Measurements from ENCODE around the gene SURF6. TPM values are rescaled to one million over a fixed set of nuclear protein-coding genes. Genes with fewer than 3 reads are reported as not detected.

SURF6 gene
- total RNA-seq, 2 experiments from 2014 or later, result 16.9 to 18.2 TPM

GRCh38 chr9:133375724-133376654 lies 40.0 kb upstream of the SURF6 start, which contains the start of the genes STKLD1 and SURF4:
Gene STKLD1, plus strand, starts transcription at chr9:133376366. Its CDS starts 108 bp downstream, at chr9:133376474.
Gene SURF4, minus strand, starts transcription at chr9:133376060. Its CDS starts 91 bp downstream, at chr9:133375969.
- no peaks in the 10 kb centered on the region for H3K27me3 Mint-ChIP-seq
- intact Hi-C loops (cut with micrococcal nuclease), result loop anchor here (1.0 to 10.0 kb wide), 3 partner anchors 28 to 1019 kb away; partner anchors contain the start of genes MED22, RPL7A and SURF6
- H3K36me3 Mint-ChIP-seq, result peaks cover 34% of the 10 kb centered on the region
- peak within 1 kb of the TSS; percentile 97 for H3K4me3 Mint-ChIP-seq
- H3K27ac Mint-ChIP-seq, result peak within 1 kb of the TSS; percentile 96
- ChIA-PET CTCF (interaction anchor here (0.6 to 6.5 kb wide), 6 partner anchors 14 to 34 kb away, joined by 3 to 76 read pairs (median 3); partner anchors contain the start of genes MED22 and RPL7A), POLR2A (interaction anchor here (0.8 to 14.2 kb wide), 8 partner anchors 11 to 102 kb away, joined by 3 to 381 read pairs (median 4); partner anchors contain the start of genes MED22, RPL7A, SLC2A6 and SURF1)
- peak; percentile 97 for DNase-seq
- H3K9me3 Mint-ChIP-seq, result no peaks in the 10 kb centered on the region
- peaks cover 35% of the 10 kb centered on the region for H3K4me1 Mint-ChIP-seq (ENCODE audit: low read depth)

GRCh38 chr9:133375116-133375723 lies 39.2 kb upstream of the SURF6 start:
- peak overlapping the region; percentile 96 for H3K27ac Mint-ChIP-seq
- no peaks in the 10 kb centered on the region for H3K27me3 Mint-ChIP-seq
- no peaks in the 10 kb centered on the region for H3K9me3 Mint-ChIP-seq
- peak; percentile 42 for DNase-seq
- intact Hi-C loops (cut with micrococcal nuclease), result loop anchor here (10.0 kb wide), 1 partner anchor 1020 kb away; no protein-coding TSS in a partner anchor
- POLR2A ChIA-PET, result interaction anchor here (0.9 to 14.2 kb wide), 5 partner anchors 11 to 104 kb away, joined by 3 to 381 read pairs (median 3); partner anchors contain the start of genes MED22, RPL7A, SURF1 and SURF2
- H3K36me3 Mint-ChIP-seq, result peaks cover 42% of the 10 kb centered on the region
- CTCF ChIA-PET, result interaction anchor here (0.6 to 6.5 kb wide), 4 partner anchors 19 to 34 kb away, joined by 3 to 76 read pairs (median 3); partner anchors contain the start of genes MED22 and RPL7A
- H3K4me3 Mint-ChIP-seq, result peak overlapping the region; percentile 97
- H3K4me1 Mint-ChIP-seq (ENCODE audit: low read depth), result peaks cover 43% of the 10 kb centered on the region

GRCh38 chr9:133374612-133375115 lies 38.7 kb upstream of the SURF6 start:
- intact Hi-C loops (cut with micrococcal nuclease), result loop anchor here (5.0 to 10.0 kb wide), 2 partner anchors 227 to 1020 kb away; no protein-coding TSS in a partner anchor
- Mint-ChIP-seq H3K4me3 (peak overlapping the region; percentile 97), H3K27ac (peak overlapping the region; percentile 96), H3K27me3 (no peaks in the 10 kb centered on the region), H3K36me3 (peaks cover 48% of the 10 kb centered on the region), H3K9me3 (no peaks in the 10 kb centered on the region), H3K4me1 (ENCODE audit: low read depth) (peaks cover 48% of the 10 kb centered on the region)
- POLR2A ChIA-PET, result interaction anchor here (0.6 to 14.2 kb wide), 7 partner anchors 10 to 343 kb away, joined by 3 to 381 read pairs (median 5); partner anchors contain the start of genes MED22, REXO4, RPL7A and SURF1
- DNase-seq, result peak; percentile 47
- CTCF ChIA-PET, result interaction anchor here (0.7 to 6.5 kb wide), 3 partner anchors 25 to 33 kb away, joined by 3 to 76 read pairs (median 3); partner anchors contain the start of genes MED22 and RPL7A

- Mint-ChIP-seq H3K4me1 (ENCODE audit: low read depth) (peaks cover 65% of the 10 kb centered on the region), H3K36me3 (peaks cover 69% of the 10 kb centered on the region), H3K27ac (peak overlapping the region; percentile 96), H3K9me3 (no peaks in the 10 kb centered on the region), H3K4me3 (peak overlapping the region; percentile 77), H3K27me3 (no peaks in the 10 kb centered on the region)
- intact Hi-C loops (cut with micrococcal nuclease), result loop anchor here (5.0 to 10.0 kb wide), 2 partner anchors 225 to 1023 kb away; no protein-coding TSS in a partner anchor
- DNase-seq, result peak; percentile 31
- POLR2A ChIA-PET, result interaction anchor here (0.7 to 14.2 kb wide), 6 partner anchors 7 to 1022 kb away, joined by 3 to 381 read pairs (median 8); partner anchors contain the start of genes MED22, REXO4, RPL7A and SURF1
- CTCF ChIA-PET, result interaction anchor here (1.0 to 6.5 kb wide), 9 partner anchors 15 to 114 kb away, joined by 3 to 76 read pairs (median 4); partner anchors contain the start of genes MED22, RPL7A, SURF1 and SURF2
Observed at GRCh38 chr9:133372144-133372543, 36.2 kb upstream of the SURF6 start.

GRCh38 chr9:133371261-133371711 lies 35.3 kb upstream of the SURF6 start:
- Mint-ChIP-seq H3K9me3 (no peaks in the 10 kb centered on the region), H3K4me1 (ENCODE audit: low read depth) (peaks cover 68% of the 10 kb centered on the region), H3K27me3 (no peaks in the 10 kb centered on the region), H3K27ac (peak overlapping the region; percentile 96), H3K4me3 (peak overlapping the region; percentile 77), H3K36me3 (peaks cover 77% of the 10 kb centered on the region)
- peak; percentile 94 for DNase-seq
- ChIA-PET CTCF (interaction anchor here (0.8 to 6.5 kb wide), 9 partner anchors 9 to 50 kb away, joined by 4 to 76 read pairs (median 5); partner anchors contain the start of genes MED22, RPL7A, SURF1 and SURF2), POLR2A (interaction anchor here (0.8 to 14.2 kb wide), 7 partner anchors 17 to 341 kb away, joined by 3 to 381 read pairs (median 3); partner anchors contain the start of genes GTF3C5, MED22, REXO4 and RPL7A)
- intact Hi-C loops (cut with micrococcal nuclease), result loop anchor here (1.0 to 10.0 kb wide), 8 partner anchors 15 to 1024 kb away; partner anchors contain the start of genes CACFD1, MED22, REXO4 and RPL7A

GRCh38 chr9:133370685-133371084 lies 34.7 kb upstream of the SURF6 start:
- Mint-ChIP-seq H3K36me3 (peaks cover 82% of the 10 kb centered on the region), H3K4me1 (ENCODE audit: low read depth) (peaks cover 74% of the 10 kb centered on the region), H3K9me3 (no peaks in the 10 kb centered on the region), H3K4me3 (peak overlapping the region; percentile 77), H3K27ac (peak overlapping the region; percentile 96), H3K27me3 (no peaks in the 10 kb centered on the region)
- intact Hi-C loops (cut with micrococcal nuclease), result loop anchor here (1.0 to 10.0 kb wide), 8 partner anchors 14 to 1024 kb away; partner anchors contain the start of genes CACFD1, MED22, REXO4 and RPL7A
- DNase-seq, result peak; percentile 76
- ChIA-PET POLR2A (interaction anchor here (0.8 to 14.2 kb wide), 7 partner anchors 16 to 340 kb away, joined by 3 to 381 read pairs (median 3); partner anchors contain the start of genes GTF3C5, MED22, REXO4 and RPL7A), CTCF (interaction anchor here (0.8 to 6.5 kb wide), 9 partner anchors 8 to 51 kb away, joined by 3 to 76 read pairs (median 5); partner anchors contain the start of genes MED22, RPL7A, SURF1 and SURF2)

- H3K27ac Mint-ChIP-seq, result peak overlapping the region; percentile 96
- intact Hi-C loops (cut with micrococcal nuclease), result loop anchor here (2.0 to 10.0 kb wide), 3 partner anchors 49 to 1025 kb away; partner anchors contain the start of gene REXO4
- DNase-seq, result peak; percentile 83
- CTCF ChIA-PET, result interaction anchor here (0.8 to 6.5 kb wide), 3 partner anchors 12 to 37 kb away, joined by 3 to 76 read pairs (median 69); partner anchors contain the start of genes MED22, RPL7A, SURF1 and SURF2
- POLR2A ChIA-PET, result interaction anchor here (1.5 to 14.2 kb wide), 3 partner anchors 16 to 255 kb away, joined by 3 to 381 read pairs (median 15); partner anchors contain the start of genes MED22, REXO4, RPL7A and SURF1
- no peaks in the 10 kb centered on the region for H3K27me3 Mint-ChIP-seq
- no peaks in the 10 kb centered on the region for H3K9me3 Mint-ChIP-seq
- peaks cover 74% of the 10 kb centered on the region for H3K4me1 Mint-ChIP-seq (ENCODE audit: low read depth)
- peaks cover 87% of the 10 kb centered on the region for H3K36me3 Mint-ChIP-seq
- peak overlapping the region; percentile 77 for H3K4me3 Mint-ChIP-seq
Observed at GRCh38 chr9:133369933-133370332, 33.9 kb upstream of the SURF6 start.

- ChIA-PET CTCF (interaction anchor here (4.1 to 6.5 kb wide), 2 partner anchors 12 to 20 kb away, joined by 69 to 76 read pairs; partner anchors contain the start of genes MED22, RPL7A, SURF1 and SURF2), POLR2A (interaction anchor here (4.9 to 14.2 kb wide), 2 partner anchors 15 to 48 kb away, joined by 15 to 381 read pairs; partner anchors contain the start of genes MED22, REXO4, RPL7A and SURF1)
- intact Hi-C loops (cut with micrococcal nuclease), result no loop called here
- H3K4me1 Mint-ChIP-seq (ENCODE audit: low read depth), result peaks cover 71% of the 10 kb centered on the region
- H3K36me3 Mint-ChIP-seq, result peaks cover 84% of the 10 kb centered on the region
- peak overlapping the region; percentile 77 for H3K4me3 Mint-ChIP-seq
- no peaks in the 10 kb centered on the region for H3K27me3 Mint-ChIP-seq
- DNase-seq, result no peak
- H3K9me3 Mint-ChIP-seq, result no peaks in the 10 kb centered on the region
- H3K27ac Mint-ChIP-seq, result peak overlapping the region; percentile 96
Observed at GRCh38 chr9:133369422-133369821, 33.4 kb upstream of the SURF6 start.

- DNase-seq, result no peak
- peaks cover 65% of the 10 kb centered on the region for H3K4me1 Mint-ChIP-seq (ENCODE audit: low read depth)
- no peaks in the 10 kb centered on the region for H3K27me3 Mint-ChIP-seq
- ChIA-PET POLR2A (interaction anchor here (14.2 kb wide), 1 partner anchor 14 kb away, joined by 381 read pairs; the partner anchor contains the start of genes MED22, RPL7A, SURF1 and SURF2), CTCF (interaction anchor here (1.0 to 1.1 kb wide), 2 partner anchors 9 to 12 kb away, joined by 3 to 10 read pairs; partner anchors contain the start of genes SURF1 and SURF2)
- H3K27ac Mint-ChIP-seq, result peak overlapping the region; percentile 96
- H3K4me3 Mint-ChIP-seq, result peak overlapping the region; percentile 63
- no peaks in the 10 kb centered on the region for H3K9me3 Mint-ChIP-seq
- peaks cover 89% of the 10 kb centered on the region for H3K36me3 Mint-ChIP-seq
- intact Hi-C loops (cut with micrococcal nuclease), result no loop called here
Observed at GRCh38 chr9:133368249-133368881, 32.4 kb upstream of the SURF6 start.

All from activated CD4-positive, alpha-beta memory T cell treated with anti-CD3 and anti-CD28 coated beads for 36 hours (primary cell).